Endodermal cell (in vitro differentiated cells): ENCODE data around the gene FBRS. TPM values are rescaled to one million over a fixed set of nuclear protein-coding genes. Genes with fewer than 3 reads are reported as not detected.
"Not testable (repeated sequence)": the region's sequence is repeated elsewhere in the genome, so short reads cannot be mapped to it uniquely, and the experiment has no call there.

Experiments
- DNase-seq: peaks from one replicate; pipeline ENCODE4 v3.0.0-alpha.2; 2017
- H3K27ac ChIP-seq: 2 replicates; pipeline ENCODE4 v1.5.1; 2013; ENCODE audit warnings: mild to moderate bottlenecking, low read depth, low read length, moderate library complexity
- H3K27me3 ChIP-seq: 2 replicates; pipeline ENCODE4 v1.6.1; 2013; ENCODE audit warnings: mild to moderate bottlenecking, low read length, moderate library complexity; ENCODE audit not compliant: insufficient read depth, control insufficient read depth, poor library complexity, severe bottlenecking
- H3K36me3 ChIP-seq: 2 replicates; pipeline ENCODE4 v1.7.0; 2013; ENCODE audit warnings: mild to moderate bottlenecking, low read length, moderate library complexity; ENCODE audit not compliant: control insufficient read depth, insufficient read depth
- H3K4me1 ChIP-seq: one replicate; pipeline ENCODE4 v1.7.0; 2013; ENCODE audit warnings: low read length; ENCODE audit not compliant: control insufficient read depth, insufficient read depth
- H3K4me3 ChIP-seq: 2 replicates; pipeline ENCODE4 v1.5.1; 2013; ENCODE audit warnings: mild to moderate bottlenecking, low read length, moderate library complexity
- H3K9ac ChIP-seq: 2 replicates; pipeline ENCODE4 v1.6.1; 2013; ENCODE audit warnings: mild to moderate bottlenecking, low read length, moderate library complexity; ENCODE audit not compliant: poor library complexity, severe bottlenecking; ENCODE audit errors: extremely low read depth
- H3K9me3 ChIP-seq: 2 replicates; pipeline ENCODE4 v1.6.1; 2013; ENCODE audit warnings: mild to moderate bottlenecking, low read length, moderate library complexity; ENCODE audit not compliant: control insufficient read depth
- H3K27ac Mint-ChIP-seq: 2 replicates; pipeline ENCODE4 v1.8.0; 2020; ENCODE audit warnings: mixed read lengths
- H3K27me3 Mint-ChIP-seq: 2 replicates; pipeline ENCODE4 v1.8.0; 2021; ENCODE audit warnings: mild to moderate bottlenecking, mixed read lengths; ENCODE audit not compliant: insufficient read depth
- H3K36me3 Mint-ChIP-seq: 2 replicates; pipeline ENCODE4 v1.8.0; 2020; ENCODE audit warnings: low read depth, mixed read lengths
- H3K4me1 Mint-ChIP-seq: 2 replicates; pipeline ENCODE4 v1.8.0; 2020; ENCODE audit warnings: mixed read lengths
- H3K4me3 Mint-ChIP-seq: 2 replicates; pipeline ENCODE4 v1.8.0; 2020; ENCODE audit warnings: mild to moderate bottlenecking, moderate library complexity, mixed read lengths
- H3K9me3 Mint-ChIP-seq: 2 replicates; pipeline ENCODE4 v1.8.0; 2020; ENCODE audit warnings: mild to moderate bottlenecking, mixed read lengths
- WGBS, 2 experiments: methylation state at CpG; one replicate each; pipeline versions ENCODE4 v1.1.5 to v1.1.7; 2013; ENCODE audit warnings: missing lambda C conversion rate in 2 of 2, mixed read lengths in 1 of 2; ENCODE audit not compliant: insufficient coverage in 1 of 2, insufficient read length in 1 of 2; 5-methylcytosine and 5-hydroxymethylcytosine counted together
- total RNA-seq, 2 donors: library from RNA; stranded (reverse); fragmentation: NEBNext Ultra II Directional in 1 of 2; extraction: Animal tissue kit (Norgen Biotek cat#: 25700) in 1 of 2; gene quantifications; 2 replicates in 1 of 2; 3 replicates in 1 of 2; pipeline ENCODE4 v1.2.1, GENCODE V29; 2021
- TF ChIP-seq, protein P1 (sequence below): fragments of 200-600 bp; sonication (generic); conservative IDR thresholded peaks from 2 replicates; pipeline ENCODE4 v1.5.0; 2021; ENCODE audit warnings: antibody characterized with exemption, mild to moderate bottlenecking

FBRS gene
- total RNA-seq, 2 donors from 2014 or later, result 50.2 to 53.1 TPM

DNA sequence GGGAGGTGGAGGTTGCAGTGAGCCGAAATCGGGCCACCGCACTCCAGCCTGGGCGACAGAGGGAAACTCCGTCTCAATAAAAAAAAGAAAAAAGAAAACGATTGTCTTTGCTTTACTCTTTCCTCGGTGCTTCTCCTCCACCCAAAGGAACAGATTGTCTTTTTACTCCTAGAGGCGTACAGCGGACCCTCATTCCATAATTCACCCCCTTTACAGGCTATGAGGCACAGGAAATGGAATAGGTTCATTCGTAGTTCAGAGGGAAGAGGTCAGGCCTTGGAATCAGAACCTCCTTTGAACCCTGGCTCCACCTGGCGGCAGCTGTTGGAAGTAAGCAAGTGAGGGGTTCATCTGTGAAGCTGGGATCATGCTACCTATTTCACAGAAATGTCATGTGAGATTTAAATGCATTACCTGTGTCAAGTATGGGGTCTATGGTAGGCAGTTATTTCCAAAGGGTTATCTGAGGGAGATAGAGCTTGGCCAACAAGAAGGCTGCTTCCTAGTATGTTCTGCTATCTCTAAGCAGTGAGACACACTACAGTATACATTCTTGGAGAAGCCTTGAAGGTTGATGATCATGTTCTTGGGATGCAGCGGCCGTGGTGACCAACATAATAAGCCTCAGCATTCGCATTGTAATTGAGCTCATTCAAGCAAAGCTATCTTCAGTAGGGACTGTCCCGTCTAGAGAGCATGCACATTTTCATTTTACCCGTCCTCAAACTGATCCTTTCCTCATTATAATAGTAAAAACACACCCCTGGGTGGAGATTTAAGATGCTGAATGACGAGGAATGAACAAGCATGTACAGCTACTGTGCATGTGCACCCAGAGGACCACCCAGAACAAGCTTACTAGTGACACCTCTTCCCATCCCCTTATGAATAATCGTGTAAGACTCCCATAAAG is 29.3 kb upstream of the FBRS start:
- no peaks in the 10 kb centered on the region for H3K36me3 Mint-ChIP-seq
- TF ChIP-seq, protein P1, sequence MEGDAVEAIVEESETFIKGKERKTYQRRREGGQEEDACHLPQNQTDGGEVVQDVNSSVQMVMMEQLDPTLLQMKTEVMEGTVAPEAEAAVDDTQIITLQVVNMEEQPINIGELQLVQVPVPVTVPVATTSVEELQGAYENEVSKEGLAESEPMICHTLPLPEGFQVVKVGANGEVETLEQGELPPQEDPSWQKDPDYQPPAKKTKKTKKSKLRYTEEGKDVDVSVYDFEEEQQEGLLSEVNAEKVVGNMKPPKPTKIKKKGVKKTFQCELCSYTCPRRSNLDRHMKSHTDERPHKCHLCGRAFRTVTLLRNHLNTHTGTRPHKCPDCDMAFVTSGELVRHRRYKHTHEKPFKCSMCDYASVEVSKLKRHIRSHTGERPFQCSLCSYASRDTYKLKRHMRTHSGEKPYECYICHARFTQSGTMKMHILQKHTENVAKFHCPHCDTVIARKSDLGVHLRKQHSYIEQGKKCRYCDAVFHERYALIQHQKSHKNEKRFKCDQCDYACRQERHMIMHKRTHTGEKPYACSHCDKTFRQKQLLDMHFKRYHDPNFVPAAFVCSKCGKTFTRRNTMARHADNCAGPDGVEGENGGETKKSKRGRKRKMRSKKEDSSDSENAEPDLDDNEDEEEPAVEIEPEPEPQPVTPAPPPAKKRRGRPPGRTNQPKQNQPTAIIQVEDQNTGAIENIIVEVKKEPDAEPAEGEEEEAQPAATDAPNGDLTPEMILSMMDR, result peak; percentile 92
- no peak overlapping the region for H3K4me3 Mint-ChIP-seq
- Histone ChIP-seq H3K27me3 (peaks cover 5% of the 10 kb centered on the region), H3K27ac (no peak overlapping the region), H3K4me3 (no peak overlapping the region), H3K9ac (no peak overlapping the region), H3K4me1 (no peaks in the 10 kb centered on the region), H3K36me3 (no peaks in the 10 kb centered on the region), H3K9me3 (no peaks in the 10 kb centered on the region)
- WGBS, 2 experiments, result 57 to 65% methylated on average over 8 to 16 of the region's 18 CpGs
- peaks cover 16% of the 10 kb centered on the region for H3K27me3 Mint-ChIP-seq
- H3K27ac Mint-ChIP-seq, result no peak overlapping the region
- peak; percentile 96 for DNase-seq
- no peaks in the 10 kb centered on the region for H3K4me1 Mint-ChIP-seq
- H3K9me3 Mint-ChIP-seq, result peaks cover 2% of the 10 kb centered on the region

DNA sequence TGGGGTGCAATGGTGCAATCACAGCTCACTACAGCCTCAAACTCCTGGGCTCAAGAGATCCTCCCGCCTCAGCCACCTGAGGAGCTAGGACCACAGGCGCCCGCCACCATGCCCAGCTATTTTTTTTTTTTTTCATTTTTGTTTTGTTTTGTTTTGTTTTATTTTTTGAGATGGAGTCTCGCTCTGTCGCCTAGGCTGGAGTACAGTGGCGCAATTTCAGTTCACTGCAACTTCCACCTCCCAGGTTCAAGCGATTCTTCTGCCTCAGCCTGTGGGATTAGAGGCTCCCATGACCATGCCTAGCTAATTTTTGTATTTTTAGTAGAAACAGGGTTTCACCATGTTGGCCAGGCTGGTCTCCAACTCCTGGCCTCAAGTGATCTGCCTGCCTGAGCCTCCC is 25.8 kb upstream of the FBRS start:
- not testable (repeated sequence) for H3K4me3 ChIP-seq, H3K4me1 Mint-ChIP-seq

DNA sequence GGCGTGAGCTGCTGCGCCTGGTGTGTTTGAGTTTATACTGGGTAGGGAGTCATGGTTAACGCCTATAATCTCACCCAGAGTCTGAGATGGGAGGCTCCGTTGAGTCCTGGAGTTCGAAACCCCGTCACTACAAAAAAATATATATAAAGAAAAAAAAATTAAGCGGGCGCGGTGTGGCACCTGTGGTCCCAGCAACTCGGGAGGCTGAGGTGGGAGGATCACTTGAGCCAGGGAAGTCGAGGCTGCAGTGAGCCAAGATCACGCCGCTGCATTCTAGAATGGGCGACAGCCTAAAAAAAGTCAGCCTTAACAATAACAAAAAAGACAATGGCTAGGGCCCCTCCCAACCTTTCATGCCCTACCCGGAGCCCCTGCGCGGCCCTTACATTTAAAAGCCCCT is 24.7 kb upstream of the FBRS start:
- Histone ChIP-seq H3K4me1 (no peaks in the 10 kb centered on the region), H3K36me3 (no peaks in the 10 kb centered on the region), H3K9ac (peak overlapping the region; percentile 84), H3K4me3 (peak overlapping the region; percentile 91), H3K9me3 (no peaks in the 10 kb centered on the region), H3K27me3 (peaks cover 5% of the 10 kb centered on the region), H3K27ac (peak overlapping the region; percentile 3)
- H3K4me1 Mint-ChIP-seq, result peaks cover 6% of the 10 kb centered on the region
- H3K27me3 Mint-ChIP-seq, result peaks cover 9% of the 10 kb centered on the region
- H3K4me3 Mint-ChIP-seq, result peak overlapping the region; percentile 93
- DNase-seq, result no peak
- no peak overlapping the region for H3K27ac Mint-ChIP-seq
- H3K36me3 Mint-ChIP-seq, result no peaks in the 10 kb centered on the region
- 92 to 98% methylated on average over 10 to 13 of the region's 17 CpGs for WGBS, 2 experiments
- no peaks in the 10 kb centered on the region for H3K9me3 Mint-ChIP-seq
- TF ChIP-seq, protein P1, result no peak

More for the DNA sequence above, 25.8 kb upstream of the FBRS start:
- H3K9me3 ChIP-seq, DNase-seq, H3K9me3 Mint-ChIP-seq, H3K4me1 ChIP-seq, H3K36me3 ChIP-seq, H3K36me3 Mint-ChIP-seq, H3K9ac ChIP-seq, H3K27me3 Mint-ChIP-seq, H3K27ac ChIP-seq, H3K4me3 Mint-ChIP-seq, H3K27ac Mint-ChIP-seq, H3K27me3 ChIP-seq: not testable (repeated sequence)
- WGBS, 2 experiments, result 88 to 100% methylated on average over 1 to 7 of the region's 7 CpGs
